WTC11 (cell line): ENCODE data around the gene KRT8. TPM values are rescaled to one million over a fixed set of nuclear protein-coding genes. Genes with fewer than 3 reads are reported as not detected.

Source experiments
- ATAC-seq: fragments of 200-7000 bp; cut with Tn5 transposase; 2 replicates; pipeline ENCODE4 v1.10.0; 2021; ENCODE audit warnings: mild to moderate bottlenecking, moderate library complexity
- CTCF ChIA-PET: fragments of 300-600 bp; sonication (Branson Sonifier 250); formaldehyde crosslinking; loops from one replicate; lab custom pipeline; 2021; ENCODE audit warnings: antibody characterized with exemption; lab: Charles Lee
- POLR2A ChIA-PET: fragments of 350-600 bp; sonication (Branson Sonifier 250); formaldehyde crosslinking; loops from one replicate; lab custom pipeline; 2021; ENCODE audit warnings: antibody characterized with exemption; lab: Charles Lee
- DNase-seq: peaks from one replicate; pipeline ENCODE4 v3.0.0; 2021; ENCODE audit warnings: low spot score
- H3K27ac Mint-ChIP-seq: 2 replicates; pipeline ENCODE4 v1.8.0; 2021; ENCODE audit warnings: mixed read lengths
- H3K27me3 Mint-ChIP-seq: 2 replicates; pipeline ENCODE4 v1.8.0; 2021; ENCODE audit warnings: low read depth, mild to moderate bottlenecking, moderate library complexity, mixed read lengths
- H3K36me3 Mint-ChIP-seq: 2 replicates; pipeline ENCODE4 v1.8.0; 2021; ENCODE audit warnings: mixed read lengths
- H3K4me1 Mint-ChIP-seq: 2 replicates; pipeline ENCODE4 v1.8.0; 2022; ENCODE audit warnings: mixed read lengths
- H3K4me3 Mint-ChIP-seq: 2 replicates; pipeline ENCODE4 v1.8.0; 2021; ENCODE audit warnings: mild to moderate bottlenecking, moderate library complexity, mixed read lengths
- H3K9me3 Mint-ChIP-seq: 2 replicates; pipeline ENCODE4 v1.8.0; 2021; ENCODE audit warnings: mixed read lengths
- ATF2 ChIP-seq: sonication (generic); formaldehyde crosslinking; IDR thresholded peaks from 2 replicates; pipeline ENCODE4 v1.8.1; 2022; ENCODE audit warnings: low read depth, missing genetic modification reagents, borderline replicate concordance
- E2F1 ChIP-seq: sonication (generic); formaldehyde crosslinking; IDR thresholded peaks from 2 replicates; pipeline ENCODE4 v1.8.0; 2022; ENCODE audit warnings: mild to moderate bottlenecking, missing genetic modification reagents
- E2F4 ChIP-seq: sonication (generic); formaldehyde crosslinking; IDR thresholded peaks from 2 replicates; pipeline ENCODE4 v1.8.1; 2022; ENCODE audit warnings: low read depth, mild to moderate bottlenecking, moderate library complexity, missing genetic modification reagents, borderline replicate concordance
- GRHL2 ChIP-seq: fragments of 250-450 bp; sonication (Bioruptor Pico); IDR thresholded peaks from 2 replicates; pipeline ENCODE4 v1.8.0; 2022; ENCODE audit warnings: mild to moderate bottlenecking, moderate library complexity; ENCODE audit not compliant: insufficient replicate concordance, severe bottlenecking
- JAZF1 ChIP-seq: fragments of 250-450 bp; sonication (Bioruptor Pico); IDR thresholded peaks from 2 replicates; pipeline ENCODE4 v1.9.0; 2021; ENCODE audit warnings: moderate library complexity, mild to moderate bottlenecking, inconsistent platforms
- JUN ChIP-seq: sonication (generic); formaldehyde crosslinking; IDR thresholded peaks from 2 replicates; pipeline ENCODE4 v1.8.0; 2023; ENCODE audit warnings: mild to moderate bottlenecking, missing genetic modification reagents
- MXD4 ChIP-seq: fragments of 250-450 bp; sonication (Bioruptor Pico); IDR thresholded peaks from 2 replicates; pipeline ENCODE4 v1.8.0; 2021; ENCODE audit warnings: mild to moderate bottlenecking, moderate library complexity, borderline replicate concordance
- NR1H2 ChIP-seq: sonication (generic); formaldehyde crosslinking; IDR thresholded peaks from 2 replicates; pipeline ENCODE4 v1.9.0; 2021; ENCODE audit warnings: mild to moderate bottlenecking, moderate library complexity, missing genetic modification reagents
- PRDM15 ChIP-seq: sonication (generic); formaldehyde crosslinking; IDR thresholded peaks from 2 replicates; pipeline ENCODE4 v1.8.0; 2022; ENCODE audit warnings: missing genetic modification reagents
- RORB ChIP-seq: fragments of 250-450 bp; sonication (Bioruptor Pico); IDR thresholded peaks from 2 replicates; pipeline ENCODE4 v1.9.0; 2021; ENCODE audit warnings: mild to moderate bottlenecking
- SP1 ChIP-seq: sonication (generic); formaldehyde crosslinking; conservative IDR thresholded peaks from 2 replicates; pipeline ENCODE4 v1.8.1; 2022; ENCODE audit warnings: missing genetic modification reagents
- TP53 ChIP-seq: sonication (generic); formaldehyde crosslinking; IDR thresholded peaks from 2 replicates; pipeline ENCODE4 v1.8.1; 2023; ENCODE audit warnings: mild to moderate bottlenecking, missing genetic modification reagents
- total RNA-seq: library from RNA; stranded (reverse); gene quantifications from 3 replicates; pipeline ENCODE4 v1.2.3, GENCODE V29; 2021
- TF ChIP-seq, protein P1 (sequence below): sonication (generic); formaldehyde crosslinking; IDR thresholded peaks from 2 replicates; pipeline ENCODE4 v1.8.1; 2022; ENCODE audit warnings: mild to moderate bottlenecking, moderate library complexity, missing genetic modification reagents
- TF ChIP-seq, protein P2 (sequence below): sonication (generic); formaldehyde crosslinking; IDR thresholded peaks from 2 replicates; pipeline ENCODE4 v1.8.0; 2023; ENCODE audit warnings: missing genetic modification reagents
- TF ChIP-seq, protein P3 (sequence below): fragments of 250-450 bp; sonication (Bioruptor Pico); IDR thresholded peaks from 2 replicates; pipeline ENCODE4 v1.9.0; 2021; ENCODE audit warnings: mild to moderate bottlenecking
- TF ChIP-seq, protein P4 (sequence below): sonication (generic); formaldehyde crosslinking; IDR thresholded peaks from 2 replicates; pipeline ENCODE4 v1.8.1; 2023; ENCODE audit warnings: mild to moderate bottlenecking, moderate library complexity, missing genetic modification reagents
- TF ChIP-seq, protein P5 (sequence below): sonication (generic); formaldehyde crosslinking; IDR thresholded peaks from 2 replicates; pipeline ENCODE4 v1.8.1; 2022; ENCODE audit warnings: mild to moderate bottlenecking, missing genetic modification reagents, moderate library complexity, borderline replicate concordance

KRT8 gene
- total RNA-seq, 1 experiment from 2014 or later = 477 TPM

- Mint-ChIP-seq H3K27ac (no peak overlapping the region), H3K36me3 (no peaks in the 10 kb centered on the region), H3K4me3 (no peak overlapping the region), H3K4me1 (no peaks in the 10 kb centered on the region), H3K9me3 (no peaks in the 10 kb centered on the region)
- no peak for DNase-seq
- POLR2A ChIA-PET = no interaction called here
- TF ChIP-seq SP1 (CRISPR knock-in tag) = no peak
- TF ChIP-seq, protein P1, sequence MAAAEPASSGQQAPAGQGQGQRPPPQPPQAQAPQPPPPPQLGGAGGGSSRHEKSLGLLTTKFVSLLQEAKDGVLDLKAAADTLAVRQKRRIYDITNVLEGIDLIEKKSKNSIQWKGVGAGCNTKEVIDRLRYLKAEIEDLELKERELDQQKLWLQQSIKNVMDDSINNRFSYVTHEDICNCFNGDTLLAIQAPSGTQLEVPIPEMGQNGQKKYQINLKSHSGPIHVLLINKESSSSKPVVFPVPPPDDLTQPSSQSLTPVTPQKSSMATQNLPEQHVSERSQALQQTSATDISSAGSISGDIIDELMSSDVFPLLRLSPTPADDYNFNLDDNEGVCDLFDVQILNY (CRISPR knock-in tag) = no peak
- TF ChIP-seq TP53 = no peak
- TF ChIP-seq, all 79 proteins: peak for 0
- CTCF ChIA-PET = interaction anchor here (0.7 kb wide), 1 partner anchor 30 kb away, joined by 3 read pairs; no protein-coding TSS in a partner anchor
- no peak for ATAC-seq
- no peaks in the 10 kb centered on the region; the same call in 1 of the 2 replicates for H3K27me3 Mint-ChIP-seq
Measured at GRCh38 chr12:52849511-52849910, 55.4 kb downstream of the KRT8 start.

- H3K36me3 Mint-ChIP-seq = no peaks in the 10 kb centered on the region
- ATAC-seq (no peak), DNase-seq (no peak)
- no peaks in the 10 kb centered on the region for H3K4me1 Mint-ChIP-seq
- H3K9me3 Mint-ChIP-seq = no peaks in the 10 kb centered on the region
- H3K27me3 Mint-ChIP-seq = no peaks in the 10 kb centered on the region; the same call in 1 of the 2 replicates
- H3K27ac Mint-ChIP-seq = no peak within 1 kb of the TSS
- CTCF ChIA-PET = interaction anchor here (0.7 kb wide), 1 partner anchor 31 kb away, joined by 3 read pairs; no protein-coding TSS in a partner anchor
- POLR2A ChIA-PET = no interaction called here
- H3K4me3 Mint-ChIP-seq = no peak within 1 kb of the TSS
- TF ChIP-seq MXD4 (CRISPR knock-in tag) = no peak
- no peak for TF ChIP-seq PRDM15 (CRISPR knock-in tag)
- TF ChIP-seq, protein P2, sequence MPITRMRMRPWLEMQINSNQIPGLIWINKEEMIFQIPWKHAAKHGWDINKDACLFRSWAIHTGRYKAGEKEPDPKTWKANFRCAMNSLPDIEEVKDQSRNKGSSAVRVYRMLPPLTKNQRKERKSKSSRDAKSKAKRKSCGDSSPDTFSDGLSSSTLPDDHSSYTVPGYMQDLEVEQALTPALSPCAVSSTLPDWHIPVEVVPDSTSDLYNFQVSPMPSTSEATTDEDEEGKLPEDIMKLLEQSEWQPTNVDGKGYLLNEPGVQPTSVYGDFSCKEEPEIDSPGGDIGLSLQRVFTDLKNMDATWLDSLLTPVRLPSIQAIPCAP (CRISPR knock-in tag) = no peak
- TF ChIP-seq ATF2 (CRISPR knock-in tag) = no peak
- no peak for TF ChIP-seq RORB (CRISPR knock-in tag)
- TF ChIP-seq GRHL2 (CRISPR knock-in tag) = no peak
- TF ChIP-seq E2F1 (CRISPR knock-in tag) = no peak
- TF ChIP-seq, protein P3, sequence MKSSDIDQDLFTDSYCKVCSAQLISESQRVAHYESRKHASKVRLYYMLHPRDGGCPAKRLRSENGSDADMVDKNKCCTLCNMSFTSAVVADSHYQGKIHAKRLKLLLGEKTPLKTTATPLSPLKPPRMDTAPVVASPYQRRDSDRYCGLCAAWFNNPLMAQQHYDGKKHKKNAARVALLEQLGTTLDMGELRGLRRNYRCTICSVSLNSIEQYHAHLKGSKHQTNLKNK = no peak
- TF ChIP-seq JAZF1 (CRISPR knock-in tag) = no peak
- TF ChIP-seq NR1H2 (CRISPR knock-in tag) = no peak
- TF ChIP-seq, protein P4, sequence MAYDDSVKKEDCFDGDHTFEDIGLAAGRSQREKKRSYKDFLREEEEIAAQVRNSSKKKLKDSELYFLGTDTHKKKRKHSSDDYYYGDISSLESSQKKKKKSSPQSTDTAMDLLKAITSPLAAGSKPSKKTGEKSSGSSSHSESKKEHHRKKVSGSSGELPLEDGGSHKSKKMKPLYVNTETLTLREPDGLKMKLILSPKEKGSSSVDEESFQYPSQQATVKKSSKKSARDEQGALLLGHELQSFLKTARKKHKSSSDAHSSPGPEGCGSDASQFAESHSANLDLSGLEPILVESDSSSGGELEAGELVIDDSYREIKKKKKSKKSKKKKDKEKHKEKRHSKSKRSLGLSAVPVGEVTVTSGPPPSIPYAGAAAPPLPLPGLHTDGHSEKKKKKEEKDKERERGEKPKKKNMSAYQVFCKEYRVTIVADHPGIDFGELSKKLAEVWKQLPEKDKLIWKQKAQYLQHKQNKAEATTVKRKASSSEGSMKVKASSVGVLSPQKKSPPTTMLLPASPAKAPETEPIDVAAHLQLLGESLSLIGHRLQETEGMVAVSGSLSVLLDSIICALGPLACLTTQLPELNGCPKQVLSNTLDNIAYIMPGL (CRISPR knock-in tag) = no peak
- no peak for TF ChIP-seq E2F4 (CRISPR knock-in tag)
- TF ChIP-seq, protein P5, sequence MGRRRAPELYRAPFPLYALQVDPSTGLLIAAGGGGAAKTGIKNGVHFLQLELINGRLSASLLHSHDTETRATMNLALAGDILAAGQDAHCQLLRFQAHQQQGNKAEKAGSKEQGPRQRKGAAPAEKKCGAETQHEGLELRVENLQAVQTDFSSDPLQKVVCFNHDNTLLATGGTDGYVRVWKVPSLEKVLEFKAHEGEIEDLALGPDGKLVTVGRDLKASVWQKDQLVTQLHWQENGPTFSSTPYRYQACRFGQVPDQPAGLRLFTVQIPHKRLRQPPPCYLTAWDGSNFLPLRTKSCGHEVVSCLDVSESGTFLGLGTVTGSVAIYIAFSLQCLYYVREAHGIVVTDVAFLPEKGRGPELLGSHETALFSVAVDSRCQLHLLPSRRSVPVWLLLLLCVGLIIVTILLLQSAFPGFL (CRISPR knock-in tag) = no peak
- no peak for TF ChIP-seq JUN (CRISPR knock-in tag)
Measured at GRCh38 chr12:52848661-52849255, 56.1 kb downstream of the KRT8 start, which contains the start of gene KRT78. Gene KRT78 (minus strand): TSS chr12:52848994. CDS start chr12:52848930, 64 bp downstream.
